ENCODE results near the gene FBXW4.

FBXW4 gene

DNA sequence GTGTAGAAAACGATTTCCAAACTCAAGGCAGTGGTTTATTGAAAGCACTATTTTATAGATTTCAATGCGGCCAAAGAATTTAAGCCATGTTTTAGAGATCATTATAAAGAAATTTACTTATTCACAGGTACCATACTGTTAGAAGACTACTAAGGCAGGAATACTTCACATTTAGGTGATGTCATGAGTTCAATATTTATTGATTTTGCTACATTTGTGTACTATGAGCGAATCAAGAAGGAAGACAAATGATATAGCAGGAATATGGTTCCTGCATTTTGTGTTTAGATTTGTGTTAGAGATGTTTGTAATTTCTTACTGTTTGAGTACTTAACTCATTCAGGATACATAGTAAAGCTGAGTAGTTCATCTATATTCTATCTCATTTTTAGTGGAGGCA lies 1.7 kb upstream of the FBXW4 start:
- DNase-seq (ENCODE audit: low read depth) = no peak

DNA sequence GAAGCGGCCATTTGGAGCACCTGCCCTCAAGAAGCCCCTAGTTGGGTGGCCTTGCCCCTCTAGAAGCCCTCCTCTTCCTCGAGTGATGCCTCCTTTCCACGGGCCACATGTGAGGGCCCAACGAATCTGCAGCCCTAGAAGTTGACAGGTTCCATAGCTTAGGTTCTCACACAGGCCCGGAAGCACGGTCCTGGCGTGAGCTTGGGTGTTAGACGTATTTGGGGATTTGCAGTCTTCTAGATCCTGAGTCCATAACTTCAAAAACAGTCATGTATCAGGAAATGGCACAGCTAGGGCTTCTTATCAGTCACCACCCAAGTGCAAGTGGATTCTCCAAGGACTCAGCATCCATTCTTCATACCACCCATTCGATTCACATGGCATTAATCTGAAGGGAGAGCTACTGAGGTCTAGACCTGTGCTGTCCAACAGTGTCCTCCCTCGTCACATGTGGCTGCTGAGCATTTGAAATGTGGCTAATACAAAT lies 477 bp upstream of the FBXW4 start:
- DNase-seq (ENCODE audit: low read depth) = no peak

DNA sequence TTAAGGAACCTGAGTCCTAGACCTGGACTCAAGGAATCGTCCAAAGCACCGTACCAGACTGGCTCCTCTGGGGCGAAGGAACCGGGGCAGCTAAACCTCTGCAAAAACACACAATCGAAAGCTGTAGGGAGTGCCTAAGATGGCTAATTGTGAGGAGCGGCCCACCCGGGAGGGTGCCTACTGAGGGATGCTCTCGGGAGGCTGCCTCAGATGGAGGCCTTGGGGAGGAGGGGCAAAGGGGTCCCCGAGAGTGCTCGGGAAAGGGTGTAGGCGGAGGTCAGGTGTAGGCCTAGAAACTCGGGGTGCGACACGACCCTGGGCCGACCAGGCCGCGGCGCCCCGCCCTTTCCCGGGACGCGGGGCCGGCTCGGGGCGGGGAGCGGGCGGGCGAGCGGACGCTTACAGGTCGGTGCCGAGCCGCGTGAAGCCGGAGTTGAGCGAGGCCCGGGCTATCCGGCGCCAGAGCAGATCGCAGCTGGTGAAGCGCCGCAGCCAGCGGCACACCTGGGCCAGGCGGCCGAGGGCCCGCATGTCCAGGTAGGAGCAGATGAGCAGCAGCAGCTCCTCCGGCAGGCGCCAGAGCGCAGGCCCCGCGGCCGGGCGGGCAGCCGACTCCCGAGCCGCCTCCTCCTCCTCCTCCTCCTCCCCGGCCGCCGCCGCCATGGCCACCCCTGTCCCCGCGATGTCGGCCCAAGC lies 844 bp downstream of the FBXW4 start:
- DNase-seq (ENCODE audit: low read depth) = peak; percentile 49

DNA sequence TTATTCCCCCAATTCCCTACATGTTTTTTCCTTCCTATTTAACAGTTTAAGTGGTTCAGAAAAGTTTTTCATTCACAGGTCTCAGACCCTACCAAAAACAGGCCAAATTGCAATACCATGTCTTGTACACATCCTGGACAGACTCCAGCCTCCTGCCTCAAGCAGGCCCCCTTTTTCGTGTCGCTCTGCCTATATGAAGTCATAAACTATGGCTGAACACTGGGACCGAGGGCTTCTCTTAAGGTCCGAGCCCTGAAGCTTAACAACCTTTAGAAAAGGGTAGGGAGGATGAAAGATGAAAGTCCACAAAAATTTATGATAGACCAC lies 1.4 kb downstream of the FBXW4 start:
- DNase-seq (ENCODE audit: low read depth) = no peak

DNA sequence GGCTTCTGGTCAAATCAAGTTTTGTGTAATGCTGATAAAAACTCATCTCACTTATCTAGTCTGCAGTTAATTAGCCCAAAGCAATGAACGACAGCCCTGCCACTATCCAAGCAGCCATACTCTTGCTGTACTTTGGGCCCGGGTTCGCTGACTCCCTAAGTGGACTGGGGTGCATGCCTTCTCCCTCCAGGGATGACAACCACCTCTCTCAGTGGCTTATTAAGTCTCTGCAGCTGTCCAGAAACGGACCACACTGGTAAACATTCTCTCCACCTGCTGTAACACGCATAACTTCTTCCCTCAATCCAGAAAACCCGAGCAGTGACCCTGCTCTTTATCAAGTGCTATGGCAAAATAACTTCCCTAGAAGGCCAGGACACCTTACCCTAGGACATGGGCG lies 3.9 kb downstream of the FBXW4 start:
- DNase-seq (ENCODE audit: low read depth) = no peak

DNA sequence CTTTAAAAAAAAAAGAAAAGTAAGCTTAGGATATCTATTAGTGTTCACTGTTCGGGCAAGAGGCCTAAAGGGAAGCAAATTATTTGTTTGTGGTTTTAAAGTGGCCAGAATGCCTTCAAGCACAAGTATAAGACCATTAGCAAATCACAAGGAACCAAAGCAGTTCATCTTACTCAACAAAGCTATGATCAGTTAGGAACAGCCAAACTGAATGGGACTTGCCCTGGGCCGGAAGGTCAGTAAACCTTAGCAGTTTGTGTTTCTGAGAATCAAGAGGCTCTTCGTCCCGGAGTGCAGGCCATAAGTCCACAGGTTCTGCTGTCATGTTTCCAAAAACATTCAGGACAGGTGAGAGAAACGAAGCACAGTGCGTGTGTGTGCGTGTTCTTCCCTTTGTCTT lies 4.5 kb downstream of the FBXW4 start:
- no peak for DNase-seq (ENCODE audit: low read depth)

DNA sequence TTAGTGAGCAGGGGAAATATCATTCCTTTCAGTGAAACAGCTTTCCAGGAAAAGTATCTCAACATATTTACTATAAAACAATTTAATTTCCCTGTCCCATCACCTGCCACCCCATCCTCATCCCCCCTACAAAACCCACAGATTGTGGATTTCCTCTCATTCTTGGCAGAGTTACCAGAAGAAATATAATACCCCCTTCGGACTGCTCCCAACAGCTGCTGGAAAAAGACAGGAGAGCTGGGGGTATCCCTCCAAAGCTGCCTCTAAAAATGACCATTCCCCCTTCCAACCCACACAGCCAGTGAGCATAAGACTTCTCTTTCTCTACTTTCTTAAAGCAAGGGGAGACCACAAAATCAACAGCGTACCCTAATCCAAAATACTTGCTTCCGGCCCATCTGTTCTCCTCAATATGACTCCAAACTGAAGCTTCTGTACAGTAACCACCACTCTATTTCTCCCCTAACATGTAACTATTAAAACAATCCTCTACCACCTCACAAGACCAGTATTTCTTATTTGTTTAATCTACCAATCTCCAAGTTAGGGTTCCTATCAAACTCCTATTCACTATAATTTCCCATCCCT lies 7.8 kb downstream of the FBXW4 start:
- DNase-seq (ENCODE audit: low read depth) = no peak

DNA sequence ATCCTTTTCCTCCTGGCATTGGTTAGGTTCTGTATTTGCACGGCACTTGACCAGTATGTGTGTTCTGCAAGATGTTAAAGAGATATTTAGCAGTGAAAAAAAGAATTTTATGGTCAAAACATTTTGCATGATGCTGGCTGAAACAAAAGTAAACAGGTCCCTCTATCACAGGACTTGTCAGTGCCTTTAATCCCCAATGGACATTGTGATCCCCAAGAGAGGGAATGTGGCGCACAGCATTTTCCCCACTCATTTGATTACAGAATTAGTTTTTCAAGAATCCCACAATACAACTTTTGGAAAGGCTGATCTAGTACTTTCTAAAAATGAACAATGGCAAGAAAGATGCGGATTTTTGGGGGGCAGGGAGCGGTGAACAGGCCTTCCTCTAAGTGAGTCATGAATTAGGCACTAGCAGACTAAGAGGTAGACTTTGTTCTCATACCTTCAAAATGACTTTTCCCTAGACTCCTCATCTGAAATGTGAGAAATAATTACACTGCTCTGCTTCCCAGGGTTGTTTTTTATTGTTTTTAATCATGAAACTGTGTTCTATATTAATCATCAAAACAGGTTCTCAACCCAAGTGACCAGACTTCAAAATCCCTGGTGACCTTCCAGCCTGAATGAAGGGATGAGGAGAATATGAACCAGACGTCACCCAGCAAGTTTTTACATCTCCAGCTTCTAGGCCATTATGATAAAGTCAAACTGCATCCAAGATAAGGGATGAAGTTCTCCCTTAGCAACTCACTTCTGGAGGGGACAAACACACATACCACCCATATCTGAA lies 8.6 kb downstream of the FBXW4 start:
- DNase-seq (ENCODE audit: low read depth) = no peak

DNA sequence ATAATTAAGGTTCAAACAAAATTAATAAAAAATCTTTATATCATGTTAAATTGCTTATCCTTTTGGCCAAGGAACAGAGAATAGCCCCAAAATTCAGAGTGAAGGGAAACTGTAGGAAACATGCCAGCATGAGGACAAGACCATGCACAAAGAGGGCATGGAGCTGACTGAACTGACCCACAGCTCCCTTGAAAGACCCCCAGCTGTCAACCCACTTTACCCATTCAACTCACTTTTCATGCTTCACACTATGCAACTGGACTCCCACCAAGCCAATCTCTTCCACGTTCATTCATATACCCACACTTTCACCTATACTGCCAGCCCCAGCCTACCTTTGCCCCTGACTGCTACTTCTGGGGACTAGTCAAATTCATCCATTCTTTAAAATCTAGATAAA lies 10.2 kb downstream of the FBXW4 start:
- no peak for DNase-seq (ENCODE audit: low read depth)

DNA sequence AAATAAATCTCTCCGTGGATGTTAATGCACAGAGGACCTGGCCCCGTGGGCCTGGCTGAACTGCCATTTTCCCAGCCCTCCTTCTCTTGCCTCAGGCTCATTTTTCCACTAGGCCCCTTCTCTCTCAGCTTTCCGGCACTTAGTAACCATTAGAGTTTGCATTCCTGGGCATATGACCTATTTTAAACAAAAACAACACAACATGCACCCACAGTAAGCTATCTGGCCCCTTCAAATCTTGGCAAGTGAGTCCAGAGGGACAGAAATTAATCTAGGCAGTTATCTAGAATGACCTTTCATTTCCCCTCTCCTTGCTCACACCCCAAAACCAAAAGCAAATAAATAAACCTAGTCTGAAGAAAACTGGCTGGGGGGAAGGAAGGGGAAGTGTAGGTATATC lies 11.7 kb downstream of the FBXW4 start:
- no peak for DNase-seq (ENCODE audit: low read depth)

DNA sequence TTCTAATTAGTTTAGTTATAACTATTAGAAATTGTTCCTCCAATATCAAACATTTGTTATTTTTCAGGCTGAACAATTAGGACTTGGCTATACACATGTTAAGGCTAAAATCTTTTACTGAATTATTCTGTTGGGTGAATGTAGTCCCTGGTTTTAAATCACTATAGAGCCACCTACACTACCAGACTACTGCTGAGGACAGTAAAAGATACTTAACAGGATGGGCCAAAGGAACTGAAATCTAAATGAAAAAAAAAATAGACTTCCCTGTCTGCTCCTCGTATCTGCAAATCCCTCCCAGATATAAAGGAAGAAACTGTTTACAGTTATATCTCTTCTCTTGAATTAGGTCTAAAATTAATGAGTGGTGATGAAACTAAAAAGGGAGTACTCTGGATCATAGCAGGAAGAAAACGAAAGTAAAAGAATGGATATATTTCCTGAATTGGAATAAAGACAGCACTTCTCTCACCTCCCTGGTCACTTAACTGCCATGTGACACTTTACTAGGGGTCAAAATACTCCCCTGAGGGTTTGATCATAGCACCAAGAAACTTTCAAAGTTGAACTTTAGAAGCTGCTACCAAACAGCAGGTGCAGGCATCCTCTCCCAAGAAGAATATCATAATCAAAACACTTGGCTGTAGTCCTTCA lies 12.7 kb downstream of the FBXW4 start:
- no peak for DNase-seq (ENCODE audit: low read depth)

DNA sequence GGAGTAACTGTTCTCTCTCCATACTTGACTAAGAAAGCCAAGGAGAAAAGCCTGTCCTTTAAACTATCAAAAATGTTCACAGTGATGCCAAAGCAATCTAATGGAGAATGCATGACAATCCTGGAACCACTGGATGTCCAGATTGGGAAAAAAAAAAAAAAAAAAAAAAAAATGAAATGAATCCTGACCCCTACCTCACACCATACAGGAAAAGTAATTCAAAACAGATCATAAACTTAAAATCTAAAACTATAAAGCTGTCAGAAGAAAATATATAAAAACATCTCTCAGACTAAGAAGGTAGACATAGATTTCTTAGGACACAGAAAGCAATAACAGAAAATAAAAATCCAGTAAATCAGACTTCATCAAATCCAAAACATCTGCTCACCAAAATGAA lies 18.4 kb downstream of the FBXW4 start:
- no peak for DNase-seq (ENCODE audit: low read depth)

DNA sequence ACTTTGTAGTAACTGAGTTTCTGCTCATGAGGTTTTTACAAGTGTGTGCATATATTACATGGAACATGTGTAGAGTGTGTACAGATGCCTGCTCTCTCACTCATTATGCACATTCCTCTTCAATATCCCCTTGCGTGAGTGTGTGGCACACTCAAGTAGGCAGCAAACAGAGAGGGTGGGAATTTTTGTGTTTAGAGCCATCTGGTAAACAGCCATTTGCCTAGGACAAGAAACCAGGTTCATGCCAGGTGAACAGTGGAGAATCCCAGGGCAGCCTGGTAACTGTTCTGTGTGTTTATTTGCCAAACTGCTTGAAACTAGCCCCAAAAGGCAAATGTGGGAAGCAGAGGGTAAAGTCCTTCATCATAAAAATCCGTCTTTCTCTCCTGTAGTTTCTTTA lies 19.9 kb downstream of the FBXW4 start:
- DNase-seq (ENCODE audit: low read depth) = no peak

DNA sequence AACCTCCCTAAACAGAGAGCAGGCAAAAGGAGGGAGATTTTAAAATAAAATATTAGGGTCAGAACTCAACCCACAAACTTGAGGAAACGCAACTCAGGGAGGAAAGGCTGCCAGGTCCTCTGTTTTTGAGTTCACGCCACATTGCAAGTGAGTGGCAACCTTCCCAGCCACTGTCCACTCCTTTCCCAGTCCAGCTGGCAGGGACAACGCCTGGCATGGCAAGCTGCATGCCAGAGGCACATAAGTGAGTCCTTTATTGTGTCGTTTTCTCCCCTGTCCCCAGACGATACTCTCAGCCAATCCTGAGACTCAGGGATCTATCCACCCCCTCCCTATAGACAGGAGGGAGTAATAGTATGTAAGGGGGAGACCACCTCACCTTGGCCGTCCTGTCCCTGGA lies 22.4 kb downstream of the FBXW4 start:
- no peak for DNase-seq (ENCODE audit: low read depth)

DNA sequence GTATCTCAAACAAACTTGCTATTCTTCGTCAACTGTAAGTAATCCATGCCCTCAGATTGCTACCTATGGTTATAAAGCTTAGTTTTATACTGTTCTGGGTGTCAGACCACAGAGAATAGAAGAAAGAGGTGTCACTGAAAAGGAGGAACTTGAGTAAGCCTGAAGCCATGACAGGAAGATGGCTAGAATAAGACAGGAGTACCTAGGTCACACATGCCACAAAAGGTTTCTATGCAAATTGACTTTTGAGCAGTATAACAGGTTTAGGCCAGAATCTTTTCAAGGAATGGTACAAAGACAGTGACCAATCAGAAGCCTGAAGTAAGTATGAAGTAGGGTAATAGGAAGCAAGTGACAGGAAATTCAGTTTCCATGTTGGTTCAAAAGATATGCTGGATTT lies 23.5 kb downstream of the FBXW4 start:
- no peak for DNase-seq (ENCODE audit: low read depth)

DNA sequence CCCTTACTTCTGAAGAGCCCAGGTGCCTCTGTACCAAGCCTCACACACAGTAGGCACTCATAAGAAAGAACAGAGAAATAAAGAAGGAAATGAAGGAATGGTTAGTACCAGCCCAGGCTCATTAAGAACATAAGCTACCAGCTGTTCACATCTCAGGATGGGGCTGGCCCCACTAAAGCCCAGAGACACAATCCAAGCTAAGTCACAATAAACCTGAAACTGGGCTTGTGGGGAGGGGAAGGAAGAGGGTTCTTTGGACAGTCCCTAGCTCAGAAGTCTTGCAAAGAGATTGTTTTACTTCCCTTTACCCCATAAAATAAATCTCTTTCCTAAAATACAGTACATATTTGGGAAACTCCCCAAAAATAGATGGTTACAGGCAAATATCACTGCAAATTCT lies 24.3 kb downstream of the FBXW4 start:
- DNase-seq (ENCODE audit: low read depth) = no peak

DNA sequence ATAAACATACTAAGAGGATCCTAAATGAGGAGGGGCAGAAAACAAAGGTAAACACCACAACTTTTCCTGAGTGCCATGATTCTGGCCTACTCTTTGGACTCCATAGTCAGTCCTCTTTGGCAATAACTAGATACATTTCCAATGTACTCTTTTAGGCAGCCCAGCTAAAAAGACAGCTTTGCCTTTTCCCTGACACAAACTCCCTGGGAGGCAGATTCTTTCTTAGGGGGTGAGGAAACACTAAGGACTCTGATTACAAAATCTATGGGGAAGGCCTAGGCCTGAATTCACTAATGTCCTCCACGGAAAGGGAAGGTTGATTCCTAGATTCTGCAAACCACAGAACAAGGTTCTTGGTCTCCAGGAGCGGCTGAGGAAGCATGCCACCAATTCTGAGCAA lies 25.8 kb downstream of the FBXW4 start:
- no peak for DNase-seq (ENCODE audit: low read depth)

DNA sequence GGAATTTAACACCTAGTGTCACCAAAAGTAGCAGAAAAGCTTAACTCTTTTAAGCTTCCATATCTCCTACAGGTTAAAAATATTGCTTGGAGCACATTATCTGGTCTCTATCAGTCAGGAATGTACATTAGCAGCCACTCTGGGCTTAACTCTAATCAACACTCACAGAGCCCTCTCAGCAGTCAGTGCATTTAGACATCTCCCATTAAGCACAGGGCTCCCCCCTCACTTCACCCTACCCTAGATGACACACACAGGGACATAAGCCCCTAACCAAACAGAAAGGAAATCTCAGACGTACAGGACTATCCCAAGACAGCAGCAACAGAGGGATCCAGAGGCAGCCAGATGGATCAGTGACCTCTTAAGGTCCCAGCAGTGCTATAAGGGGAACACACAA lies 26.4 kb downstream of the FBXW4 start:
- DNase-seq (ENCODE audit: low read depth) = no peak

DNA sequence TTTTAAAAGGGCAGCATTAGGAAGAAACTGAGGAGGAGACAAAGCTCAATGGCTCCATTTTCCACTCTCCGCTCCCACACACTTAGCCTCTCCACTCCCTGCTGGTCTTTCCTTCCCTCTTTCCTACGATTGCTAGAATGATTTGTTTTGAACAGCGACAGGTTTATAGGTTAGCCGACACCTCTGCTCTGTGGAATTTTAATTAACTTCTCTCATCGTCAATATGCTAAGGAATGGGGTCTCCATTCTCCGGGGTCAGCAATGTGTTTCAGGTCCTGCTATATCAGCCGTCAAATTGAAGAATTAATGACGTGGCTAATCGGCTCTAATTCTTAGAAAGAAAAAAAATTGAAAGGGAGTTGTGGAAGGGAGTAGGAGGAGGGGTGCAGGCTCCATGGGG lies 28.9 kb downstream of the FBXW4 start:
- DNase-seq (ENCODE audit: low read depth) = no peak

DNA sequence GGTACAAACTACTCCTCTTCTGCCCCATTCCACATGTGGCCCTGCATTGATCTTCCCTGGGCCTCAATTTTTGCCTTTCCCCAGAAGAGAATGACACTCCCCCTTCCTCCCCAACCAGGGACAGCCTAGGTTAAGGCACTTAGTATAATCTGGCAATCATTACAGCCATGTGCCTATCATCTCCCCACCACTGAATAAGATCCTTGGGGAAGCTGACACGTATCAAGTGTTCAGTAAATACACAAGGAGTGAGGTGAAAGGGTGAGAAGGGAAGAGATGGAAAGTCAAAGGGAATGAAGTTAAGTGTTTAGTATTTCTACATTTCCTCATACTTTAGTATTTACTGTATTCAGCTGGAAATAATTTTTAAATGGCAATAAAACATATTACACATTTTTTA lies 31.9 kb downstream of the FBXW4 start:
- DNase-seq (ENCODE audit: low read depth) = no peak

DNA sequence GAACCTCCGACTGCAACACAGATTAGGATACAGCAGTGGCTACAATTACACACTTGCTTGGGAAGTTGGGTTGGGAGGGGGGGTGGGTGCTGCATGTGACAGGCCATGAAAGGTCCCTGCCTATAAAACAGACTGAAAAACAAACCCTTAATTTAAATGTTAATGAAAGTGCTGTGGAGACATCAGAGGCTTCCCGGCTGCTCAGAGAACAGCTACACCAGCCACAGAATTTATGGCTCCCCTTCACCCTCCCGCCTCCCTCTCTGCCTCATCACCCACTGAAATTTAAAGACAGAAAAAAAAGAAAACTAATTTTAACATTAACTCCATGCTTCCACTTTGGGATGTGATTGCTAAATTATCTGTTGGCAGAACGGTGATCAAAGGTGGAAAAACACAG lies 34.7 kb downstream of the FBXW4 start:
- no peak for DNase-seq (ENCODE audit: low read depth)

DNA sequence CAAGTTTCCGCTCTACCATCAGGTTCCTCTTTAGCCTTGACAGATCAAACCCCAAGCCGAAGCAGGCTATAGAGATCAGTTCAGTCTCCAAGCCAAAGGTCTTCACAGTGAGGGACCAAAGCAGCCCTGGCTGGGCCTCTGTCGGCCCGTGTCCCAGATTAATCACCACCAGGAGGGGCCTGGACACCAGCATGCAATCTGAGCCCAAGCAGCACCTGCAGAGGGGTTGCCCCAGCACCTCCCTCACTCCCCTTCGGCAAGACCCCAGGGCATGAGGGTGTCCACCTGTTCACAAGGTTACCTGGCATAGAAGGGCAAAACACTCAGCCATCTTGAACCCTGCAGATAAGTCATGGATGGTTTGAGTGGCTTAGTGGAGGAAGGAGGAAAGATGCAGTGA lies 36.0 kb downstream of the FBXW4 start:
- no peak for DNase-seq (ENCODE audit: low read depth)

DNA sequence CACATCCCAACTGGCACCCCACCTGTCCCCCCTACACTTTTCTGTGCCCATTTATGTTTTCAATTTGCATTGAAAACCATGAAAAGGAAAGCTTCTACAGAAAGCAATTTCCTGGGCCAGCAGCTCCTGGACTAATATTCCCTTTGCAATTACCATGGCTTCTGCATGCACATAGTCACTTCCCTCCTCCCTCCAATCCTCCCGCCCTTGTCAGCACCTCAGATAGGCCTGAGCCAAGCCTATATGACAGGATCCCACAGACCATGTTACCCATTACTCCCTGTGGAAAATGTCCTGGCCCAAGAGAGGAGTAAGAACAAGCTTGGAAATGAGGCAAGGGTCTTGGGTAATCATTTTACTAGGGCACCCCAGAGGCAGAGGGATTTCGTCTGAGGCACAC lies 38.1 kb downstream of the FBXW4 start:
- DNase-seq (ENCODE audit: low read depth) = no peak

Measured in stimulated activated CD8-positive, alpha-beta memory T cell treated with anti-CD3 and anti-CD28 coated beads, Interleukin-4, amount 100 ng/mL, for 24 hours (primary cell).